ENCODE measurements around the gene FUBP3. TPM values are rescaled to one million over a fixed set of nuclear protein-coding genes. Genes with fewer than 3 reads are reported as not detected.

Gene FUBP3
- total RNA-seq, 1 donor, result 18.9 TPM

GRCh38 chr9:130661451-130662098, 82.2 kb downstream of the FUBP3 start:
- no peak for DNase-seq (ENCODE audit: low read depth in 2 of 3, low spot score in 2 of 3)

- no peak for DNase-seq (ENCODE audit: low read depth in 2 of 3, low spot score in 2 of 3)
These were observed 83.0 kb downstream of the FUBP3 start for GRCh38 chr9:130662099-130662969.

- no peak for DNase-seq (ENCODE audit: low read depth in 2 of 3, low spot score in 2 of 3)
These were observed 83.5 kb downstream of the FUBP3 start for GRCh38 chr9:130662970-130663257.

- peak in 1 of 3 donors; percentile 38 for DNase-seq (ENCODE audit: low read depth in 2 of 3, low spot score in 2 of 3)
These were observed 84.0 kb downstream of the FUBP3 start for GRCh38 chr9:130663258-130663976.

GRCh38 chr9:130663977-130664250, 84.5 kb downstream of the FUBP3 start:
- DNase-seq (ENCODE audit: low read depth in 2 of 3, low spot score in 2 of 3), result no peak

- DNase-seq (ENCODE audit: low read depth in 2 of 3, low spot score in 2 of 3), result no peak
These were observed 85.1 kb downstream of the FUBP3 start, which contains the start of gene PRDM12 for GRCh38 chr9:130664251-130665028. Gene PRDM12 (plus strand): TSS chr9:130664594. CDS start chr9:130664654, 60 bp downstream.

- DNase-seq (ENCODE audit: low read depth in 2 of 3, low spot score in 2 of 3), result no peak
These were observed 85.7 kb downstream of the FUBP3 start for GRCh38 chr9:130665029-130665430.

GRCh38 chr9:130665431-130666392, 86.3 kb downstream of the FUBP3 start:
- peak in 1 of 3 donors; percentile 40 for DNase-seq (ENCODE audit: low read depth in 2 of 3, low spot score in 2 of 3)

GRCh38 chr9:130666393-130667119, 87.2 kb downstream of the FUBP3 start:
- DNase-seq (ENCODE audit: low read depth in 2 of 3, low spot score in 2 of 3), result no peak

GRCh38 chr9:130667120-130667435, 87.7 kb downstream of the FUBP3 start:
- no peak for DNase-seq (ENCODE audit: low read depth in 2 of 3, low spot score in 2 of 3)

GRCh38 chr9:130668196-130668595, 88.8 kb downstream of the FUBP3 start:
- DNase-seq (ENCODE audit: low read depth in 2 of 3, low spot score in 2 of 3), result no peak

GRCh38 chr9:130668659-130669058, 89.3 kb downstream of the FUBP3 start:
- DNase-seq (ENCODE audit: low read depth in 2 of 3, low spot score in 2 of 3), result no peak

- DNase-seq (ENCODE audit: low read depth in 2 of 3, low spot score in 2 of 3), result no peak
These were observed 90.6 kb downstream of the FUBP3 start for GRCh38 chr9:130669965-130670364.

- DNase-seq (ENCODE audit: low read depth in 2 of 3, low spot score in 2 of 3), result no peak
These were observed 91.3 kb downstream of the FUBP3 start for GRCh38 chr9:130670644-130671043.

GRCh38 chr9:130672466-130672865, 93.1 kb downstream of the FUBP3 start:
- DNase-seq (ENCODE audit: low read depth in 2 of 3, low spot score in 2 of 3), result no peak

GRCh38 chr9:130672933-130673615, 93.7 kb downstream of the FUBP3 start:
- DNase-seq (ENCODE audit: low read depth in 2 of 3, low spot score in 2 of 3), result no peak

- no peak for DNase-seq (ENCODE audit: low read depth in 2 of 3, low spot score in 2 of 3)
These were observed 96.0 kb downstream of the FUBP3 start for GRCh38 chr9:130675396-130675795.

- DNase-seq (ENCODE audit: low read depth in 2 of 3, low spot score in 2 of 3), result no peak
These were observed 97.9 kb downstream of the FUBP3 start for GRCh38 chr9:130677252-130677651.

Data from hematopoietic multipotent progenitor cell (in vitro differentiated cells).